ENCODE measurements around the gene CS. TPM values are rescaled to one million over a fixed set of nuclear protein-coding genes. Genes with fewer than 3 reads are reported as not detected.
"Not testable (repeated sequence)": the region's sequence is repeated elsewhere in the genome, so short reads cannot be mapped to it uniquely, and the experiment has no call there.

Gene CS
- total RNA-seq, 1 experiment from 2014 or later = 142 TPM

DNA sequence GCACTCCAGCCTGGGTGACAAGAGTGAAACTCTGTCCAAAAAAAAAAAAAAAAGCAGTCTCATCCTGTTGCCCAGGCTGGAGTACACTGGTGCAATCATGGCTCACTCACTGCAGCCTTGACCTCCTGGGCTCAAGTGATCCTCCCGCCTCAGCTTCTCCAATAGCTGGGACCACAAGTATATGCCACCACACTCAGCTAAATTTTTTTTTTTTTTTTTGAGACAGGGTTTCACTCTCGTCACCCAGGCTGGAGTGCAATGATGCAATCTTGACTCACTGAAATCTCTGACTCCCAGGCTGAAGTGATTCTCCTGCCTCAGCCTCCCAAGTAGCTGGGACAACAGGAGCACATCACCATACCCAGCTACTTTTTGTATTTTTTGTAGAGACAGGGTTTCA lies 20.9 kb upstream of the CS start:
- DNase-seq (ENCODE audit: low spot score) = no peak

DNA sequence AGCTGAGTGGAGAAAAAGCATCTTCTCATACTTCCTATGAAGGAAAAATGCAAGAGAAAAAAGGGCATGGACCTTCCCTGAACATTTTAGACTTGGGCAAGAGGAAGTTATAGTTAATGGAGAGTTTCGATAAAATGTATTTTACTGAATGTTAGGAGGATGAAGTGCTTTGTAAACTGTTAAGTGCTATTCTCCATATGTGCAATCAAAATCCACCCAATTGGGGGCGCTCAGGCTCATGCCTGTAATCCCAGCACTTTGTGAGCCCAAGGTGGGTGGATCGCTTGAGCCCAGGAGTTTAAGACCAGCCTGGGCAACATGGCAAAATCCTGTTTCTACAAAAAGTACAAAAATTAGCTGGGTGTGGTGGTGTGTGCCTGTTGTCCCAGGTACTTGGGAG lies 17.5 kb upstream of the CS start:
- DNase-seq (ENCODE audit: low spot score) = no peak

DNA sequence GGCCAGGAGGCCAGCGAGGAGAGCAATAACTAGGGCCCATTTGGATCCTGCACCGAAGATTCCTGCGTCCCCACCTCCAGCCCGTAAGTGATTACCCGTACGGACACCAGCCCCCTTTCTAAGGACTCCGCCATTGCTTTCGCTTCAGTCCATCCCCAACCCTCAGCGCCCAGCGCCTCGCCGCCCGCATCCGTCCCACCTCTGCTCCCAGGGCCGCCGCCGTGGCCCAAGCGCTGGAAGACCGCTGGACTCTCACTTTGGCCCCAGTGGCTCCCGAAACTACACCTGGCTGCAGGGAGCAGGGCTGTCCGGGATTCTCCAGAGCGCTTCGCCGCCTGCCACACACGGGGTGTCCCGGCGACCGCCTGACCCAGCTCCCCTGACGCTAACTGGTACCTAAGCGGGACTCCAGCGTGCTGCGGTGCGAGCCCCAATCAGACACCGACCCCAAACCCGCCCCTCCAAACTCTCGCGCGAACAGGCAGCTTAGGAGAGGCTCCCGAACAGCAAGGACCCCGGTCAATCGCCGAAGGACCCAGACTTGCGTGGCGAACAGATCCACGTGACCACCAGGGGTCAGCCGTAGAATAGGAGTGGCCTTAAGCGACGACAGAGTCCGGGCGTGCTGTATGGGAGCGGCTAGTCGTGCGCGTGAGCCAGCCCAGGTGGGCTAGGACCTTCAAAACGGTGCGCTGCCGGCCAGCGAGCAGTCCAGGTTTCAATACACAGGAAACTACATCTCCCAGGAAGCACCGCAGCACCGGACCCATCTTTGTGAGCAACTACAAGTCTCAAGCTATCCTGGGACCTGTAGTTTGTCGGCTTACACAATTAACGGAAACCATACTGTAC lies 15.7 kb upstream of the CS start, which contains the start of gene CNPY2:
CNPY2 (minus strand) TSS at position 367 of the 852 bp plus-strand sequence. CDS start 771 bp downstream, outside the sequence.
- DNase-seq (ENCODE audit: low spot score) = peak; percentile 92

DNA sequence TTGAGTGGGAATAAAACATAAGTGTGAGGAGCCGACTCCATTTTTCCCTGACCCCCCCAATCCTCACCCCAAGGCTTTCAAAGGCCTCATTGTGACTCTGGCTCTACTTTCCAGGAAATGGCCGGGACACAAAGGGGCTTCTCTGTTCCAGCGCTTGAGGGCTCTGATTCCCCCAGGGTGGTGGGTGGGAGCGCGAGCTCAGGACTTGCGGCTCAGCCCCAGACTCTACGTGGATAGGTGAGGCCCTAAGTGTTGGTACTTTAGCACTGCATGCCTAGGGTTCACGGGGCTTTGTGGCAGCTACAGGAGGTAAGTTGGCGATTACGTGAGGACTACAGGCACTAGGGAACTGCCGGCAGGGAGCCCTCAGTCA lies 15.1 kb upstream of the CS start:
- no peak for DNase-seq (ENCODE audit: low spot score)

DNA sequence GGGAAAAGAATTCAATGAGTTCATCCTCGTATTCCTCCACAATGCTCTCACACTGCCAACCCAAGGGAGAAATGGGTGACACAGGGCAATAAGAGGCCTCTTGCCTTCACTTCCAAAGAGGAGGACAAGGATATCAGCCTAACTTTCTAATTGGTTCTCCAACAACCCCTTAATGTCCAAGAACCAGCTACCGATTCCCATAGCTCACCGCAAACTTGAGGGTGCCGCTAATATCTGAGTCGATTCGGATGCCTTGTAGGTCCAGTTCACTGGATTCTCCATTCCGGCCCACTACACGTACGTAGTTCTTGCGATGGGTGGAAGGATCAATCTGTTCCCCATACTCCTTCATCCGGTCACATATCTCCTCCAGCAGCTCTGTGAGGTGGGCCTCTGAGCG lies 10.9 kb upstream of the CS start:
- no peak for DNase-seq (ENCODE audit: low spot score)

DNA sequence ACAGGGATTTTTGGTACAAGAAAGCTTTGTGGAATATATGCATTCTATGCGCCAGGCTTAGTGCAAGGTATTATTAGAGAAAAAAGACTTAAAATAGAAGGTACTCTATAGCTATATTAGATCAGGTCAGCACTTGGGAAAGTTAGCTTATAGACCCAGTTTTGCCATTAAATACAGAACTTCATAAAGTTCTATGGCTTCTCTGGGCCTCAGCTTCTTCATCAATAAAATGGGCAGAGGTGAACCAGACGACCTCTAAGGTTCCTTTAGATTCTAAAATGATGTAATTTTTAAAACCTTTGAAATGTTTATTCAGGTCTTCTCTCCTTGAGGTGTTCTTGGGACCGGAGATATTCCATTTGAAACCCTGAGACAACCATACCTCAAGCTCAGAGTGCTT lies 8.6 kb upstream of the CS start:
- no peak for DNase-seq (ENCODE audit: low spot score)

DNA sequence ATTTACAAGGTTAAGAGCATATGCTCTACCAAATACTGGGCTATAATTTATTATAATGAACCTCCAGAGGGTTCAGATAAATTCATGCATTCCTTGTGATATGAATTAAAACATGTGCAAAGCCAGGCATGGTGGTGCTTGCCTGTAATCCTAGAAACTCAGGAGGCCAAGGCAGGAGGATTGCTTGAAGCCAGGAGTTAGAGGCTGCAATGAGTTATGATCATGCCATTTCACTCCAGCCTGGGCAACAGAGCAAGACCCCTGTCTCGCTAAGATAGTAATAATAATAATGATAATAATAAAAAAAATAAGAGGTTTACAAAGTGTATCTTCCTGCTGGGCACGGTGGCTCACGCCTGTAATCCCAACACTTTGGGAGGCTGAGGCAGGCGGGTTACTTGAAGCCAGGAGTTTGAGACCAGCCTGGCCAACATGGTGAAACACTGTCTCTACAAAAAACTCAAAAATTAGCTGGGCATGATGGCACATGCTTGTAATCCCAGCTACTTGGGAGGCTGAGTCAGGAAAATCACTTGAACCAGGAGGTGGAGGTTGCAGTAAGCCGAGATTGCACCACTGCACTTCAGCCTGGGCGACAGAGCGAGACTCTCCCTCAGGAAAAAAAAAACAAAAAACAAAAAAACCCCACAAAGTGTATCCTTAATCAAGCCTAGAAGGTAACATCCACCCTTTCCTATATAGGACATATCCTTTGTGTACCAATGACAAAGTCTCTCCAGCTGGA lies 7.3 kb upstream of the CS start:
- DNase-seq (ENCODE audit: low spot score) = no peak

DNA sequence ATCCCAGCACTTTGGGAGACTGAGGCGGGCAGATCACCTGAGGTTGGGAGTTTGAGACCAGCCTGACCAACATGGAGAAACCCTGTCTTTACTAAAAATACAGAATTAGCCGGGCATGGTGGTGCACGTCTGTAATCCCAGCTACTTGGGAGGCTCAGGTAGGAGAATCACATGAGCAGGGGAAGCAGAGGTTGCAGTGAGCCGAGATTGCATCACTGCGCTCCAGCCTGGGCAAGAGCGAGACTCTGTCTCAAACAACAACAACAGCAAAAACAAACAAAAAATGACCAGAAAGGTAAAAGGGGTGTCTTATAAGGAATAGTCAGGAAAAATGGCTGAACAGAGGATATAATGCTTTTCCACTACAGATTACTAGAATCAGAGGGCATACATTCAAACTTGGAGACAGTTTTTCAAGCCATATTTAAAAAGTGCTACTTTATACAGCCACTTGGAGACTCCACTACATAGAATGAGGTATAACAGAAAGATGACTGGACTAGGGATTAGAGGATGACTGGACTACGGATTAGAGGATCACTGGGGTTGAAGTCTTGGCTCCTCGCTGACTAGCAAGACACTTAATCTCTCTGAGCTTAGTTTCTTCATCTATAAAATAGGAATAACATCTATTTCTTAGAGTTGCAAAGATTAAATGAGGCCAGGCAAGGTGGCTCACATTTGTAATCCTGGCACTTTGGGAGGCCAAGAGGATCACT lies 4.9 kb upstream of the CS start:
- no peak for DNase-seq (ENCODE audit: low spot score)

DNA sequence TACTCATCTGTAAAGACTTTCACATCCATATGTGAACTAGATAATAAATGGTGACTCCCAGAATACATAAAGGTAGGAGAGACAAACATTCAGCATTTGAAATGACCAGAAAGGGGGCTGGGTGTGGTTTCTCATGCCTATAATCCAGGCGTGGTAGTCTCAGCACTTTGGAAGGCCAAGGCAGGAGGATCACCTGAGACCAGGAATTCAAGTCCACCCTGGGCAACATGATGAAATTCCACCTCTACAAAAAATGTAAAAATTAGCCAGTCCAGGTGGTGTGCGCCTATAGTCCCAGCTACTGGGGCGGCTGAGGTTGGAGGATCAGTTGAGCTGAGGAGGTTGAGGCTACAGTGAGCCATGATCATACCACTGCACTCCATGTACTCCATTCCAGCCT lies 4.1 kb upstream of the CS start:
- no peak for DNase-seq (ENCODE audit: low spot score)

DNA sequence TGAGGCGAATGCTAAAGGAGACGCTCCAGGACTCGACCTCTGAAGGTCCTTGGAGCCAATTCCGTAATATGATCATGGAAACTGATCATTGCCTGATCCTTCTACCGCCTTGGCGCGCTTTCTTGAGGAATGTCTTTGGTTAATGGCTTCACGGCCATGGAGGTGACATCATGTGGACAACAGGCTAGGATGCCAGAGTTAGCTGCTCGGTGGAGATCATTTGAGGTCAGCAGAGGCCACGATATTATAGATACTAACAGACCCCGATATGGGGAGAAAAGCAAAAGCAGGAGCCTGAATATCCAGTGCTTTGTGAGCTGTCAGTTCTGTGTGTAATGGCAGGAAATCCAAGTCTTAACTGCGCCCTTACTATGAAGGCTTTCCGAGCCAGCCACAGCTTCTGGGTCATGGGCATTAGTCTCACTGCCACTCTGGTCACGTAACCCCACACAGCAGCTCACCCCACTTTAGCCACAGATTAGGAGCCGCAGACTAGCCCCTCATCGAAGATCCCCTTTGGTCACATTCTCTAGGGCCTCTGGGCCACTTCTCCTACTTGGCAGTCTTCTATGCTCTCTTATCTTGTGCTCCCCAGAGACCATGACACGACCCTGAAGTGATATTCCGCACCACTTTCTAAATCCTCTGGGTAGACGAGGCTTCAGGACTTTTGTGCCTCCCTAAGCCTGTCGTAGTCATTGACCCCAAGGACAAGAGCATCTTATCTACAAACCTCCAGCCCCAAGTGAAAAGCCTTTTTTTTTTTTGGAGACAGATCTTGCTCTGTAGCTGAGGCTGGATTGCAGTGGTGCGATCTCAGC lies 724 bp upstream of the CS start:
- DNase-seq (ENCODE audit: low spot score) = no peak

DNA sequence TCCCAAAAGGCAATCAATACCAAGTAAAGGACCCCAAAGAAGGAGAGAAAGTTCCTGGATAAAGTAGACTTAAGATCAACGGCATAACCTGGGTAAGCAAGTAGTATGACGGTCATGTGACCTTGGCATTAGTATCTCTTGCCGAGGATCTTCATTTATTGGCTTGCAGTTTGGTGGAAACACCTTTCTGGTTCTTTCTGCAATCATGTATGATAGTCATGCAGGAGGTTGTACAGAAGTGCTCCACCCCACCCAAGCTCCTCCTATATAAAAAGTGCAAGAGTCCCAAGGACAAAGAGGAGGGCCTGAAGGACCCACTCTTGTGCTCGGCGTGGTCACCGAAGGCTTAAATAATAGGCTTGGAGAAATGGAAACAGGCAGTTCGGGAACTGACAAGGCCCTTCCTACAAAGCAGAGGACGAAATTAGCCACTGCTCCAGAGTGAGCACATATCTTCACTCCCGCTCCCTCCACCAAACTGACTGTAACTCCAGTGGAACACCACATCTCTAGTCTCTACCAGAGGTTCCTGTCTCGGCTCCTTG lies 750 bp downstream of the CS start:
- peak; percentile 13 for DNase-seq (ENCODE audit: low spot score)

DNA sequence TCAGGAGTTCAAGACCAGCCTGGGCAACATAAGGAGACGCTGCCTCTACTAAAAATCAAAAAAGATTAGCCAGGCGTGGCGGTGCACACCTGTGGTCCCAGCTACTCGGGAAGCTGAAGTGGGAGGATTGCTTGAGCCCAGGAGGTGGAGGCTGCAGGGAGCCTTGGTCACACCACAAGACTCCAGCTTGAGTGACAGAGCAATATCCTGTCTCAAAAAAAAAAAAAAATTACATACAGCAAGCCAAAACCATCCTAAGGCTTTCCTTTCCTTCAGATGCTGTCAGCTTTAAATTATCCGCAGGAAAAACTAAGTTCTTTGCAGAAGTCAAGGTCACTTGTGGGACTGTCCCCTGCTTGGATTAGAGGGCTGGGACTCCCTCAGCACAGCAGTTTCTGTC lies 1.3 kb downstream of the CS start:
- no peak for DNase-seq (ENCODE audit: low spot score)

DNA sequence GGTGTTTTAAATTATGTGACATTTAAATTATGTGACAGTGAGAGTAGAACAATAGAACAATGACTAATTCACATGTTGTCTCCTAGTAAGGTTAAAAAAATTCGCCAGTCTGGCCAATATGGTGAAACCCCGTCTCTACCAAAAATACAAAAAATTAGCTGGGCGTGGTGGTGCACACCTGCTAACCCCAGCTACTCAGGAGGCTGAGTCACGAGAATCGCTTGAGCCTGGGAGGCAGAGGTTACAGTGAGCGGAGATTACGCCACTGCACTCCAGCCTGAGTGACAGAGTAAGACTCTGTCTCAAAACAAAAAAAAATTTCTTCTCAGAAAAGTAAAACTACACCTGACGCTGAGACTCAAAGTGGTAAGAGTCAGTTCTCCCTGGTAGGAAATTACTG lies 2.7 kb downstream of the CS start:
- DNase-seq (ENCODE audit: low spot score) = no peak

DNA sequence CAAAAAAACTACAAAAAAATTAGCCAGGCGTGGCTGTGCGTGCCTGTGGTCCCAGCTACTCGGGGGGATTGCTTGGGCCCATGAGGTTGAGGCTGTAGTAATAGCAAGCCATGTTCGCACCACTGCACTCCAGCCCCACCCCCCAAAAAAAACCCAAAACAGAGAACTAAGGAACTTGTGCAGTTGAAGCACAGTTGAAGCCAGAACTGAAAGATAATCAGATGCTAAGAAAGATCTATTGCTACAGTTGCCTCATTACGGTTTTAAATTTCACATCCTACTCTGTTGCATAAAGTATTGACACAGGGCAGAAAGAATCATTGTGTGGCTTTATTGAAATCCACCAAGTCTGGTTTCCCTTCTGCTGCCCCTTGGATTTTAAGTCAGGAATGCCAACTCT lies 3.8 kb downstream of the CS start:
- no peak for DNase-seq (ENCODE audit: low spot score)

DNA sequence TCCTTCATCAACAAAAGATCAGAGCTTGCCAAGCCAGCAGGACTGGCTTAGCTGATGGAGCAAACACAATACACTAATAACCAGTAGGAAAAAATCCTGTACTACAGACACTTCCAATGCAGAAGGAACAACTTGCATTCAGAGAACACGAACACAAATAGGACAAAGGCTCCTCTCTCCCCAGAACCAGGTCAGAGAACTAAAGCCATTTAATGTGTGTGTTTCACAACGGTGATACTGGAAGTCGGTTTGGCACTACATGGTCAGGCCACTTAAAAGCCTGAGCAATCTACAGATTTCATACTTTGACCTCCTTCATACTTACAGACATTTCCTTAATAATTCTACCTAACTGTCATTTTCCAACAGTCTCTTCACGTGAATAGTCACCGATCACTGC lies 6.3 kb downstream of the CS start:
- no peak for DNase-seq (ENCODE audit: low spot score)

DNA sequence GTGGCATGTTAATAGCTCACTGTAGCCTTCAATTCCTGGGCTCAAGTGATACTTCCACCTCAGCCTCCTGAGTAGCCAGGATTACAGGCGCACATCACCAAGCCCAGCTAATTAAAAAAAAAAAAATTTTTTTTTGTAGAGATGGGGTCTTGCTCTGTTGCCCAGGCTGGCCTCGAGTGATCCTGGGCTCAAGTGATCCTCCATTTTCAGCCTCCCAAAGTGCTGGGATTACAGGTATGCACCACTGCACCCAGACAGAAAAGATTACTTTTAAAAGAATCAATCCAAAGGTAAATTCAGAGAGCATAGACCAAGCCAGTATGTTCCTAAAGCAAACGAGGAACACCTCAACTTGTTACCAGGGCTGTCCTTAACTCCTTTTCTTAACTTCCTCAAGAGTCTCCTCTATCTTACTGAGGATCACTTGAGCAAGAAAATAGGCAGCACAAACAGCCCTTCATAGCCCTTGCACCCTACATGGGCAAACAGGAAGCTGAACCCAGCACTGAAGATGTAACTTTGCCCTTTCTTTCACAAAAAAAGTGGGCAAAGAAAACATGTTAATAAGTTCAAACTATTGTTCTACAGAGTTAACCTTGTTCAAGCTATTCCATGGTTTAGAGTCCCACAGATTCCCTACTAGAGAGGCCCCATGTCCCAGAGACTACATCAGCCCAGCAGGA lies 11.3 kb downstream of the CS start:
- no peak for DNase-seq (ENCODE audit: low spot score)

DNA sequence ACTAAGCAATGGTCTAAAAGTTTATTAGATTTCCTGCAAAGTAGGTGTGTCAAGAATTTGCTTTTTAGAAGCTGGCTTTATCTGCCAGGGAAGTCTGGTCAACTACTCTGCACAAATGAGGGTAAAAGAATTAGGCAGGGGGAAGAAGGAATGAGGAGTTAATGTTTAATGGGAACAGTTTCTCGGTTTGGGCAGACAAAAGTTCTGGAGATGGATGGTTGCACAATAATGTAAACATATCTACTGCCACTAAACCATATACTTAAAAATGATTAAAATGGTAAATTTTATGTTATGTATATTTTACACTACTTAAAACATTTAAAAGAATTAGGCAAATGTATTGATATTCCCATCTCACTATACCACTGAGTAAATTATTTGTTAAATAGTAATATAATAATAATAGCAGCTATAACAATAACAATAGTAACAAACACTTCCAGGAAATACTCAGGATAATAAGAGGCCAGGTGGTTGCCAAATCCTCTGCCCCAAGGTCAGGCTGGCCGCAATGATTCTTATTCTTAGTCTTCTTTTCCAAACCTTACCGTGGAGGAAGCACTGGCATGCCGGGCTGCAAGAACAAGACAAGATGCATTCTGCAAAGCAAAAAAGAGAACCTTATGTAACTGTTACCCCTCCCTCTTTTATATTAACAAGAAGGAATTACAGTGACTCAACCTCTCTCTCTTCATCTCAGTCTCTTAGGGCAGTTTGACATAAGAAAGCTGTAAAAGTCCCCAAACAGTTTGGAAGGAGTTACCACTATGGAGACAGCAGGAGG lies 13.9 kb downstream of the CS start:
- DNase-seq (ENCODE audit: low spot score) = no peak

DNA sequence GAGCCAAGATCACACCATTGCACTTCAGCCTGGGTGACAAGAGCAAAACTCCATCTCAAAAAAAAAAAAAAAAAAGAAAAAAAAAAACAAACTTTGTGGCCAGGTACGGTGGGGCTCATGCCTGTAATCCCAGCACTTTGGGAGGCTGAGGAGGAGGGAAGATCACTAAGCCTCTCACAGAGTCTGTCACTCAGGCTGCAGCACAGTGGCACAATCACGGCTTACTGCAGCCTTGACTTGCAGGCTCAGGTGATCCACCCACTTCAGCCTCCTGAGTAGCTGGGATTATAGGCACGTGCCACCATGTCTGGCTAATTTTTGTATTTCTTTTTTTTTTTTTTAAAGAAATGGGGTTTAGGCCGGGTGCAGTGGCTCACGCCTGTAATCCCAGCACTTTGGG lies 15.9 kb downstream of the CS start:
- DNase-seq (ENCODE audit: low spot score) = not testable (repeated sequence)

DNA sequence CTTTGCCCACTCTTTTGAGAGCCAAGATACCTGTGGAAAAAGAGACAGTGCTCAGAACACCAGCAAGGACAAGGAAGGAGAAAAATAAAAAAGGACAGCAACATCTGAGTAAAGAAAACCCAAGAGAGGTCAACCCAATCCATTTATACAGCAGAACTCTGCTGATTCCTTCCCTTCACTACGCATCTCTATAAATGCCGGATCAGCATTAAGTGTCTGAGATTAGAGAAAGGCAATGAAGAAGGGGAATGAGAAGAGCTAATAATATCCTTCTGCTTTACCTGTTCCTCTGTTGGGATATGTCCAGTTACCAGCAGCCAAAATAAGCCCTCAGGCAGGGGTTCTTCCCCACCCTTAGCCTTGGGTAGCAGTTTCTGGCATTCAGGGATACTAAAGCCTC lies 17.6 kb downstream of the CS start:
- DNase-seq (ENCODE audit: low spot score) = no peak

DNA sequence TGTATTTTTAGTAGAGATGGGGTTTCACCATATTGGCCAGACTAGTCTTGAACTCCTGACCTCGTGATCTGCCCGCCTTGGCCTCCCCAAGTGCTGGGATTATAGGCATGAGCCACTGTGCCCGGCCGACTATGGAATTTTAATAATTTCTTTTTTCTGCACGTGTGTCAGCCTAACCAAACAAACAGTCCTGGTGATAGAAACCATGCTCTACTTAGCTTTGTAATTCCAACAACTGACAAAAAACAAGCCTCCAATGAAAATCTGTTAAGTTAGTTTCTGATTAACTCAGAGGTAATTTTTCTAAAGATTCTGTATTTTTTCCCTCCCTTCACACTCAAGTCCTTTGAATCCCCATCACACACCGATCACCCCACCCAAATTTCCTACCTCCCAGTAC lies 18.1 kb downstream of the CS start:
- DNase-seq (ENCODE audit: low spot score) = no peak

Measured in A172 (cell line).